H1 (cell line): ENCODE measurements around the gene TMCC1. TPM values are rescaled to one million over a fixed set of nuclear protein-coding genes. Genes with fewer than 3 reads are reported as not detected.

Experiments
- RBBP5 ChIP-seq: IDR thresholded peaks from 2 replicates; pipeline ENCODE4 v1.7.1; 2012; ENCODE audit warnings: low read depth, mild to moderate bottlenecking, inconsistent platforms, low read length, moderate library complexity, borderline replicate concordance
- SP4 ChIP-seq: IDR thresholded peaks from 2 replicates; pipeline ENCODE4 v1.6.1; 2012; ENCODE audit warnings: low read length, inconsistent platforms
- TAF1 ChIP-seq: IDR thresholded peaks from 2 replicates; pipeline ENCODE4 v1.6.1; 2011; ENCODE audit warnings: mild to moderate bottlenecking, low read depth, low read length
- polyA plus RNA-seq, 7 experiments: library from polyadenylated mRNA; depleted of rRNA in 3 of 7; stranded (reverse) in 5 of 7; unstranded in 2 of 7; fragments of >200 nt in 5 of 7; fragments of 200-250 nt in 2 of 7; gene quantifications; 1 replicate in 5 of 7; 2 replicates in 1 of 7; 4 replicates in 1 of 7; pipeline versions ENCODE4 v1.2.1 to v1.2.3, GENCODE V29; 2011 to 2013; ENCODE audit warnings: missing spikeins in 2 of 7, mixed read lengths in 2 of 7
- total RNA-seq: library from RNA; stranded (reverse); fragmentation: NEBNext Ultra II Directional; extraction: Animal tissue kit (Norgen Biotek cat#: 25700); gene quantifications from 2 replicates; pipeline ENCODE4 v1.2.1, GENCODE V29; 2021
- TF ChIP-seq, protein P1 (sequence below): fragments of 300-600 bp; sonication (generic); IDR thresholded peaks from 2 replicates; pipeline ENCODE4 v1.7.1; 2012; ENCODE audit warnings: low read length, moderate library complexity, mild to moderate bottlenecking, inconsistent platforms; ENCODE audit not compliant: insufficient replicate concordance

The TMCC1 gene
- total and polyA plus RNA-seq, 2 of the 8 experiments (the other 6 are each of a cell fraction or from before 2014, with no cell fraction given), result 10.4 to 27.1 TPM

GRCh38 chr3:129628169-129628522 lies 265.4 kb downstream of the TMCC1 start (continued):
- TF ChIP-seq, protein P1, sequence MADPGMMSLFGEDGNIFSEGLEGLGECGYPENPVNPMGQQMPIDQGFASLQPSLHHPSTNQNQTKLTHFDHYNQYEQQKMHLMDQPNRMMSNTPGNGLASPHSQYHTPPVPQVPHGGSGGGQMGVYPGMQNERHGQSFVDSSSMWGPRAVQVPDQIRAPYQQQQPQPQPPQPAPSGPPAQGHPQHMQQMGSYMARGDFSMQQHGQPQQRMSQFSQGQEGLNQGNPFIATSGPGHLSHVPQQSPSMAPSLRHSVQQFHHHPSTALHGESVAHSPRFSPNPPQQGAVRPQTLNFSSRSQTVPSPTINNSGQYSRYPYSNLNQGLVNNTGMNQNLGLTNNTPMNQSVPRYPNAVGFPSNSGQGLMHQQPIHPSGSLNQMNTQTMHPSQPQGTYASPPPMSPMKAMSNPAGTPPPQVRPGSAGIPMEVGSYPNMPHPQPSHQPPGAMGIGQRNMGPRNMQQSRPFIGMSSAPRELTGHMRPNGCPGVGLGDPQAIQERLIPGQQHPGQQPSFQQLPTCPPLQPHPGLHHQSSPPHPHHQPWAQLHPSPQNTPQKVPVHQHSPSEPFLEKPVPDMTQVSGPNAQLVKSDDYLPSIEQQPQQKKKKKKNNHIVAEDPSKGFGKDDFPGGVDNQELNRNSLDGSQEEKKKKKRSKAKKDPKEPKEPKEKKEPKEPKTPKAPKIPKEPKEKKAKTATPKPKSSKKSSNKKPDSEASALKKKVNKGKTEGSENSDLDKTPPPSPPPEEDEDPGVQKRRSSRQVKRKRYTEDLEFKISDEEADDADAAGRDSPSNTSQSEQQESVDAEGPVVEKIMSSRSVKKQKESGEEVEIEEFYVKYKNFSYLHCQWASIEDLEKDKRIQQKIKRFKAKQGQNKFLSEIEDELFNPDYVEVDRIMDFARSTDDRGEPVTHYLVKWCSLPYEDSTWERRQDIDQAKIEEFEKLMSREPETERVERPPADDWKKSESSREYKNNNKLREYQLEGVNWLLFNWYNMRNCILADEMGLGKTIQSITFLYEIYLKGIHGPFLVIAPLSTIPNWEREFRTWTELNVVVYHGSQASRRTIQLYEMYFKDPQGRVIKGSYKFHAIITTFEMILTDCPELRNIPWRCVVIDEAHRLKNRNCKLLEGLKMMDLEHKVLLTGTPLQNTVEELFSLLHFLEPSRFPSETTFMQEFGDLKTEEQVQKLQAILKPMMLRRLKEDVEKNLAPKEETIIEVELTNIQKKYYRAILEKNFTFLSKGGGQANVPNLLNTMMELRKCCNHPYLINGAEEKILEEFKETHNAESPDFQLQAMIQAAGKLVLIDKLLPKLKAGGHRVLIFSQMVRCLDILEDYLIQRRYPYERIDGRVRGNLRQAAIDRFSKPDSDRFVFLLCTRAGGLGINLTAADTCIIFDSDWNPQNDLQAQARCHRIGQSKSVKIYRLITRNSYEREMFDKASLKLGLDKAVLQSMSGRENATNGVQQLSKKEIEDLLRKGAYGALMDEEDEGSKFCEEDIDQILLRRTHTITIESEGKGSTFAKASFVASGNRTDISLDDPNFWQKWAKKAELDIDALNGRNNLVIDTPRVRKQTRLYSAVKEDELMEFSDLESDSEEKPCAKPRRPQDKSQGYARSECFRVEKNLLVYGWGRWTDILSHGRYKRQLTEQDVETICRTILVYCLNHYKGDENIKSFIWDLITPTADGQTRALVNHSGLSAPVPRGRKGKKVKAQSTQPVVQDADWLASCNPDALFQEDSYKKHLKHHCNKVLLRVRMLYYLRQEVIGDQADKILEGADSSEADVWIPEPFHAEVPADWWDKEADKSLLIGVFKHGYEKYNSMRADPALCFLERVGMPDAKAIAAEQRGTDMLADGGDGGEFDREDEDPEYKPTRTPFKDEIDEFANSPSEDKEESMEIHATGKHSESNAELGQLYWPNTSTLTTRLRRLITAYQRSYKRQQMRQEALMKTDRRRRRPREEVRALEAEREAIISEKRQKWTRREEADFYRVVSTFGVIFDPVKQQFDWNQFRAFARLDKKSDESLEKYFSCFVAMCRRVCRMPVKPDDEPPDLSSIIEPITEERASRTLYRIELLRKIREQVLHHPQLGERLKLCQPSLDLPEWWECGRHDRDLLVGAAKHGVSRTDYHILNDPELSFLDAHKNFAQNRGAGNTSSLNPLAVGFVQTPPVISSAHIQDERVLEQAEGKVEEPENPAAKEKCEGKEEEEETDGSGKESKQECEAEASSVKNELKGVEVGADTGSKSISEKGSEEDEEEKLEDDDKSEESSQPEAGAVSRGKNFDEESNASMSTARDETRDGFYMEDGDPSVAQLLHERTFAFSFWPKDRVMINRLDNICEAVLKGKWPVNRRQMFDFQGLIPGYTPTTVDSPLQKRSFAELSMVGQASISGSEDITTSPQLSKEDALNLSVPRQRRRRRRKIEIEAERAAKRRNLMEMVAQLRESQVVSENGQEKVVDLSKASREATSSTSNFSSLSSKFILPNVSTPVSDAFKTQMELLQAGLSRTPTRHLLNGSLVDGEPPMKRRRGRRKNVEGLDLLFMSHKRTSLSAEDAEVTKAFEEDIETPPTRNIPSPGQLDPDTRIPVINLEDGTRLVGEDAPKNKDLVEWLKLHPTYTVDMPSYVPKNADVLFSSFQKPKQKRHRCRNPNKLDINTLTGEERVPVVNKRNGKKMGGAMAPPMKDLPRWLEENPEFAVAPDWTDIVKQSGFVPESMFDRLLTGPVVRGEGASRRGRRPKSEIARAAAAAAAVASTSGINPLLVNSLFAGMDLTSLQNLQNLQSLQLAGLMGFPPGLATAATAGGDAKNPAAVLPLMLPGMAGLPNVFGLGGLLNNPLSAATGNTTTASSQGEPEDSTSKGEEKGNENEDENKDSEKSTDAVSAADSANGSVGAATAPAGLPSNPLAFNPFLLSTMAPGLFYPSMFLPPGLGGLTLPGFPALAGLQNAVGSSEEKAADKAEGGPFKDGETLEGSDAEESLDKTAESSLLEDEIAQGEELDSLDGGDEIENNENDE, result peak; percentile 27
- TF ChIP-seq TAF1 (0 out of 2 replicates have a peak, but pooled peaks have one; percentile 2), RBBP5 (no peak), SP4 (no peak)
- TF ChIP-seq, all 59 proteins: peak for 3
